GM18951 (cell line): ENCODE measurements around the gene P2RY14.
"Not testable (repeated sequence)": the region's sequence is repeated elsewhere in the genome, so short reads cannot be mapped to it uniquely, and the experiment has no call there.

Experiments
- POLR2A ChIP-seq: IDR thresholded peaks from 4 replicates; pipeline ENCODE4 v1.6.1; 2011; ENCODE audit warnings: mild to moderate bottlenecking; ENCODE audit not compliant: insufficient read length, insufficient read depth; ENCODE audit errors: extremely low read depth
- in situ Hi-C: fragments of 300-500 bp; cut with MboI; formaldehyde crosslinking; loops from one replicate; pipeline ENCODE4 v1.12.0; 2022; ENCODE audit warnings: low sequenced_read_pairs, mixed read lengths, inconsistent platforms; ENCODE audit not compliant: unreplicated experiment

Gene P2RY14

GRCh38 chr3:151264605-151265004, 13.7 kb downstream of the P2RY14 start:
- in situ Hi-C loops = no loop called here
- TF ChIP-seq POLR2A = no peak

- in situ Hi-C loops = no loop called here
- no peak for TF ChIP-seq POLR2A
These were observed 15.3 kb downstream of the P2RY14 start for GRCh38 chr3:151262871-151263525.

GRCh38 chr3:151259664-151260063, 18.7 kb downstream of the P2RY14 start:
- TF ChIP-seq POLR2A = no peak
- in situ Hi-C loops = no loop called here

- TF ChIP-seq POLR2A = no peak
These were observed 21.6 kb downstream of the P2RY14 start for GRCh38 chr3:151256749-151257148.

GRCh38 chr3:151248772-151249337, 29.5 kb downstream of the P2RY14 start:
- TF ChIP-seq POLR2A = no peak
- in situ Hi-C loops = no loop called here

More at GRCh38 chr3:151256749-151257148, 21.6 kb downstream of the P2RY14 start:
- in situ Hi-C loops = no loop called here

GRCh38 chr3:151242006-151242405, 36.3 kb downstream of the P2RY14 start:
- in situ Hi-C loops = not testable (repeated sequence)

- in situ Hi-C loops = no loop called here
- TF ChIP-seq POLR2A = no peak
These were observed 41.6 kb downstream of the P2RY14 start for GRCh38 chr3:151236736-151237135.

GRCh38 chr3:151236316-151236715, 42.0 kb downstream of the P2RY14 start:
- no peak for TF ChIP-seq POLR2A
- in situ Hi-C loops = no loop called here

- TF ChIP-seq POLR2A = no peak
- in situ Hi-C loops = no loop called here
These were observed 43.5 kb downstream of the P2RY14 start for GRCh38 chr3:151234825-151235224.

GRCh38 chr3:151232991-151233390, 45.4 kb downstream of the P2RY14 start:
- in situ Hi-C loops = no loop called here
- TF ChIP-seq POLR2A = no peak

GRCh38 chr3:151232403-151232802, 45.9 kb downstream of the P2RY14 start:
- in situ Hi-C loops = not testable (repeated sequence)

GRCh38 chr3:151230646-151231045, 47.7 kb downstream of the P2RY14 start:
- in situ Hi-C loops = no loop called here
- TF ChIP-seq POLR2A = no peak

GRCh38 chr3:151228666-151229040, 49.7 kb downstream of the P2RY14 start:
- TF ChIP-seq POLR2A = no peak
- in situ Hi-C loops = loop anchor here (5.0 kb wide), 2 partner anchors 49 to 56 kb away; partner anchors contain the start of gene P2RY14

GRCh38 chr3:151227807-151228665, 50.3 kb downstream of the P2RY14 start:
- in situ Hi-C loops = loop anchor here (5.0 kb wide), 2 partner anchors 49 to 56 kb away; partner anchors contain the start of gene P2RY14
- no peak for TF ChIP-seq POLR2A
